Kidney (tissue), 14 donors: Measurements from ENCODE around the gene TIPARP. TPM values are rescaled to one million over a fixed set of nuclear protein-coding genes. Genes with fewer than 3 reads are reported as not detected.

Source experiments
- DNase-seq, 5 donors: peaks; one replicate each; pipeline ENCODE4 v3.0.0-alpha.2; 2013 to 2020
- FAIRE-seq: peaks from 2 replicates; lab custom pipeline; 2012; peaks lifted over from hg19 to GRCh38; lab: Jason Lieb, UNC
- H3K27ac ChIP-seq, 2 donors: one replicate each; pipeline ENCODE4 v1.7.0; 2013; ENCODE audit warnings: low read depth in 2 of 2, low read length in 2 of 2, inconsistent platforms in 1 of 2
- H3K27me3 ChIP-seq: one replicate; pipeline ENCODE4 v1.7.1; 2013; ENCODE audit warnings: low read length, inconsistent platforms; ENCODE audit not compliant: control insufficient read depth, insufficient read depth
- H3K36me3 ChIP-seq, 3 donors: one replicate each; pipeline versions ENCODE4 v1.7.0 to v1.7.1; 2013; ENCODE audit warnings: low read length in 3 of 3, control low read depth in 1 of 3, inconsistent platforms in 1 of 3; ENCODE audit not compliant: insufficient read depth in 3 of 3, control insufficient read depth in 2 of 3
- H3K4me1 ChIP-seq, 3 donors: one replicate each; pipeline versions ENCODE4 v1.7.0 to v1.7.1; 2013; ENCODE audit warnings: low read length in 3 of 3, inconsistent platforms in 1 of 3, low read depth in 1 of 3; ENCODE audit not compliant: control insufficient read depth in 2 of 3, insufficient read depth in 2 of 3
- H3K4me3 ChIP-seq, 3 donors: one replicate each; pipeline versions ENCODE4 v1.7.0 to v1.8.1; 2013; ENCODE audit warnings: low read length in 3 of 3, control low read depth in 1 of 3, inconsistent platforms in 1 of 3
- H3K9ac ChIP-seq, 3 donors: one replicate each; pipeline versions ENCODE4 v1.7.0 to v1.7.1; 2013; ENCODE audit warnings: low read length in 3 of 3, control low read depth in 1 of 3, inconsistent platforms in 1 of 3
- H3K9me3 ChIP-seq, 3 donors: one replicate each; pipeline versions ENCODE4 v1.7.0 to v1.7.1; 2013; ENCODE audit warnings: low read length in 3 of 3, control low read depth in 1 of 3, inconsistent platforms in 1 of 3; ENCODE audit not compliant: control insufficient read depth in 2 of 3, insufficient read depth in 1 of 3
- intact Hi-C: fragments of 100-400 bp; cut with DNase I; formaldehyde crosslinking; loops from one replicate; pipeline ENCODE4 v1.11.1; 2022
- polyA plus RNA-seq: library from polyadenylated mRNA; stranded (reverse); fragments of 350-450 nt; fragmentation: Illumina TruSeq; extraction: RNeasy Lipid Tissue Mini Kit (QIAGEN cat#74804); gene quantifications from one replicate; pipeline ENCODE4 v1.2.3, GENCODE V29; 2014; ENCODE audit warnings: low read depth, low replicate concordance; ENCODE audit not compliant: insufficient read depth
- total RNA-seq: library from RNA; stranded (reverse); fragmentation: NEBNext Ultra II Directional; extraction: Animal tissue kit (Norgen Biotek cat#: 25700); gene quantifications from one replicate; pipeline ENCODE4 v1.2.1, GENCODE V29; 2021
- TF ChIP-seq, protein P1 (sequence below): IDR thresholded peaks from 3 replicates; pipeline ENCODE4 v1.5.1; 2012; ENCODE audit warnings: mild to moderate bottlenecking, moderate library complexity, borderline replicate concordance; ENCODE audit not compliant: insufficient read depth; ENCODE audit errors: extremely low read depth
- donor health status: control.
- donor health status: control.
- donor health status: control.
- donor health status: control.
- donor health status: control.
- donor health status: DM: yes; HTN: yes; CAD: no.
- donor health status: Normal renal cell carcinoma (clear cell type).

TIPARP gene
- total and polyA plus RNA-seq, 2 donors from 2014 or later: 9.5 to 21.8 TPM

DNA sequence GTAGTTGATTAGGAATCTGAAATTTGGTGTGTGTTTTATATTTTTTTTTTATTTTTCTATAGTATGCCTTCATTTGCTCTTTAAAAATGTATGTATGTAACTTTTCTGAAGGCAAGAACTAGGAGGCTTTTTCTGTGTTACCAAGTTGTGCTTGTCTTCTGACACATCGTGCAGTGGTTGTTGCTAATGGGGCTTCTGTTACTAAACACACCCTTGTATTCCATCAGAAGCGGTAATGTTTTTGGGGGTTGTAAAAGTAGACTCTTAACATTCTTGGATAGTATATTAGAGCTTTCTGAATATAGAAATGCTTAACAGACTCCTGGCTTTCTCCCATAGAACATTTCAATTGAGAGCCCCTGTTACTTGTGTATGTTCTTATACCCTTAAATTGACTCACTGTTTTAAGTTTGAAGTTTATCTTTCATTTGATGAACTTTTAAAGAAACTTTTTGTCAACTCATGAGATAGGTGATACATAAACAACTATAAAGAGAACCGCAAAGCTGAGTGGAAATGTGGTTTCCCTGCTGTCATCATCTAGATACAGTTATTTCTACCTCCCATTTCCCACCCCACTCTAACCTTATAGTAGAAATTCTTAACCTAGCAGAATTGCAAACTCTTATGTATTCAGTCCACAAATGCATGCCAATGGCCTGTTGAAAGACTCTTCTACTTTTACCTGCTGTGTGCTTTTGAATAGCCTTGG, 2.5 kb downstream of the TIPARP start:
- TF ChIP-seq, protein P1, sequence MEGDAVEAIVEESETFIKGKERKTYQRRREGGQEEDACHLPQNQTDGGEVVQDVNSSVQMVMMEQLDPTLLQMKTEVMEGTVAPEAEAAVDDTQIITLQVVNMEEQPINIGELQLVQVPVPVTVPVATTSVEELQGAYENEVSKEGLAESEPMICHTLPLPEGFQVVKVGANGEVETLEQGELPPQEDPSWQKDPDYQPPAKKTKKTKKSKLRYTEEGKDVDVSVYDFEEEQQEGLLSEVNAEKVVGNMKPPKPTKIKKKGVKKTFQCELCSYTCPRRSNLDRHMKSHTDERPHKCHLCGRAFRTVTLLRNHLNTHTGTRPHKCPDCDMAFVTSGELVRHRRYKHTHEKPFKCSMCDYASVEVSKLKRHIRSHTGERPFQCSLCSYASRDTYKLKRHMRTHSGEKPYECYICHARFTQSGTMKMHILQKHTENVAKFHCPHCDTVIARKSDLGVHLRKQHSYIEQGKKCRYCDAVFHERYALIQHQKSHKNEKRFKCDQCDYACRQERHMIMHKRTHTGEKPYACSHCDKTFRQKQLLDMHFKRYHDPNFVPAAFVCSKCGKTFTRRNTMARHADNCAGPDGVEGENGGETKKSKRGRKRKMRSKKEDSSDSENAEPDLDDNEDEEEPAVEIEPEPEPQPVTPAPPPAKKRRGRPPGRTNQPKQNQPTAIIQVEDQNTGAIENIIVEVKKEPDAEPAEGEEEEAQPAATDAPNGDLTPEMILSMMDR: no peak
- Histone ChIP-seq H3K36me3 (peaks cover 4 to 9% (median 9%) of the 10 kb centered on the region in 3 donors), H3K9me3 (no peaks in the 10 kb centered on the region), H3K4me1 (peaks cover 0 to 12% (median 7%) of the 10 kb centered on the region in 3 donors), H3K27ac (no peak overlapping the region), H3K9ac (no peak overlapping the region), H3K27me3 (no peaks in the 10 kb centered on the region), H3K4me3 (peak overlapping the region in 2 of 3 donors; percentile 75 to 80)
- intact Hi-C loops: loop anchor here (10.0 kb wide), 1 partner anchor 398 kb away; no protein-coding TSS in a partner anchor
- DNase-seq: no peak
- FAIRE-seq: no peak

DNA sequence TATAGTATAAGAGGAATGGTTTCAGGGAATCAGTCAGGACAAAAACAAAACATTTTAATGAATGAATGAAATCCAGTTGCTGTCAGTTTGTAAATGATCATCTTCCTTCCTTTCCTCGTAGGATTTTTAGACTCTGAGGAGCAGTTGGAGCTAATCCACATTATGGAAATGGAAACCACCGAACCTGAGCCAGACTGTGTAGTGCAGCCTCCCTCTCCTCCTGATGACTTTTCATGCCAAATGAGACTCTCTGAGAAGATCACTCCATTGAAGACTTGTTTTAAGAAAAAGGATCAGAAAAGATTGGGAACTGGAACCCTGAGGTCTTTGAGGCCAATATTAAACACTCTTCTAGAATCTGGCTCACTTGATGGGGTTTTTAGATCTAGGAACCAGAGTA, 3.1 kb downstream of the TIPARP start:
- H3K4me1 ChIP-seq: peaks cover 0 to 12% (median 7%) of the 10 kb centered on the region in 3 donors
- no peak for DNase-seq
- H3K9ac ChIP-seq: no peak overlapping the region
- no peak overlapping the region for H3K4me3 ChIP-seq
- no peak for FAIRE-seq
- intact Hi-C loops: loop anchor here (10.0 kb wide), 1 partner anchor 397 kb away; no protein-coding TSS in a partner anchor
- H3K27me3 ChIP-seq: no peaks in the 10 kb centered on the region
- TF ChIP-seq, protein P1: no peak
- H3K27ac ChIP-seq: no peak overlapping the region
- no peaks in the 10 kb centered on the region for H3K9me3 ChIP-seq
- peaks cover 4 to 9% (median 9%) of the 10 kb centered on the region in 3 donors for H3K36me3 ChIP-seq

DNA sequence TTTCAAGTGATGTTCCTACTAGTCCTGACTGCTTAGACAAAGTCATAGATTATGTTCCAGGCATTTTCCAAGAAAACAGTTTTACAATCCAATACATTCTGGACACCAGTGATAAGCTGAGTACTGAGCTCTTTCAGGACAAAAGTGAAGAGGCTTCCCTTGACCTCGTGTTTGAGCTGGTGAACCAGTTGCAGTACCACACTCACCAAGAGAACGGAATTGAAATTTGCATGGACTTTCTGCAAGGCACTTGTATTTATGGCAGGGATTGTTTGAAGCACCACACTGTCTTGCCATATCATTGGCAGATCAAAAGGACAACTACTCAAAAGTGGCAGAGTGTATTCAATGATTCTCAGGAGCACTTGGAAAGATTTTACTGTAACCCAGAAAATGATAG, 3.8 kb downstream of the TIPARP start:
- peaks cover 0 to 12% (median 7%) of the 10 kb centered on the region in 3 donors for H3K4me1 ChIP-seq
- H3K27ac ChIP-seq: no peak overlapping the region
- no peaks in the 10 kb centered on the region for H3K27me3 ChIP-seq
- DNase-seq: no peak
- peaks cover 4 to 9% (median 9%) of the 10 kb centered on the region in 3 donors for H3K36me3 ChIP-seq
- TF ChIP-seq, protein P1: no peak
- H3K9me3 ChIP-seq: no peaks in the 10 kb centered on the region
- no peak overlapping the region for H3K9ac ChIP-seq
- H3K4me3 ChIP-seq: no peak overlapping the region
- FAIRE-seq: no peak
- intact Hi-C loops: loop anchor here (10.0 kb wide), 1 partner anchor 397 kb away; no protein-coding TSS in a partner anchor
